HG03342 (cell line): ENCODE results near the gene CIAPIN1.
"Not testable (repeated sequence)": the region's sequence is repeated elsewhere in the genome, so short reads cannot be mapped to it uniquely, and the experiment has no call there.

ENCODE experiments used
- ATAC-seq: cut with Tn5 transposase; IDR thresholded peaks from one replicate; pipeline ENCODE4 v1.9.1; 2021; ENCODE audit warnings: mild to moderate bottlenecking, moderate library complexity; ENCODE audit not compliant: unreplicated experiment

CIAPIN1 gene

GRCh38 chr16:57444711-57445110, 2.5 kb downstream of the CIAPIN1 start:
- no peak for ATAC-seq

- ATAC-seq, result not testable (repeated sequence)
Observed at GRCh38 chr16:57440551-57440950, 6.6 kb downstream of the CIAPIN1 start.

- not testable (repeated sequence) for ATAC-seq
Observed at GRCh38 chr16:57439947-57440346, 7.2 kb downstream of the CIAPIN1 start.

GRCh38 chr16:57435838-57436237, 11.3 kb downstream of the CIAPIN1 start:
- no peak for ATAC-seq

- no peak for ATAC-seq
Observed at GRCh38 chr16:57434003-57434402, 13.2 kb downstream of the CIAPIN1 start.

GRCh38 chr16:57432989-57433388, 14.2 kb downstream of the CIAPIN1 start:
- ATAC-seq, result no peak

- ATAC-seq, result no peak
Observed at GRCh38 chr16:57432505-57432904, 14.7 kb downstream of the CIAPIN1 start.

- ATAC-seq, result no peak
Observed at GRCh38 chr16:57430955-57431354, 16.2 kb downstream of the CIAPIN1 start.

GRCh38 chr16:57427824-57428223, 19.4 kb downstream of the CIAPIN1 start:
- no peak for ATAC-seq

GRCh38 chr16:57427307-57427706, 19.9 kb downstream of the CIAPIN1 start:
- ATAC-seq, result no peak

GRCh38 chr16:57426356-57426755, 20.8 kb downstream of the CIAPIN1 start:
- no peak for ATAC-seq

GRCh38 chr16:57424583-57424982, 22.6 kb downstream of the CIAPIN1 start:
- no peak for ATAC-seq

- no peak for ATAC-seq
Observed at GRCh38 chr16:57423152-57423551, 24.0 kb downstream of the CIAPIN1 start.

GRCh38 chr16:57422026-57422944, 24.9 kb downstream of the CIAPIN1 start:
- ATAC-seq, result no peak

GRCh38 chr16:57419506-57419905, 27.7 kb downstream of the CIAPIN1 start:
- ATAC-seq, result no peak

- ATAC-seq, result no peak
Observed at GRCh38 chr16:57416084-57416483, 31.1 kb downstream of the CIAPIN1 start.

GRCh38 chr16:57413733-57414132, 33.5 kb downstream of the CIAPIN1 start:
- ATAC-seq, result no peak

GRCh38 chr16:57413301-57413730, 33.9 kb downstream of the CIAPIN1 start:
- peak; percentile 81 for ATAC-seq

GRCh38 chr16:57412584-57412983, 34.6 kb downstream of the CIAPIN1 start:
- ATAC-seq, result no peak

- no peak for ATAC-seq
Observed at GRCh38 chr16:57411362-57411976, 35.7 kb downstream of the CIAPIN1 start.

- ATAC-seq, result no peak
Observed at GRCh38 chr16:57409870-57410587, 37.2 kb downstream of the CIAPIN1 start.
